ENCODE data around the gene MELTF.

The MELTF gene

GRCh38 chr3:197014024-197014423 is 15.6 kb downstream of the MELTF start:
- Histone ChIP-seq H3F3A (ENCODE audit: low read depth) (no peaks in the 10 kb centered on the region), H3K4me2 (ENCODE audit: low read depth, low read length, poor library complexity, severe bottlenecking) (no peak overlapping the region), H3K27me3 (ENCODE audit: insufficient read depth, low read length, poor library complexity, severe bottlenecking) (no peaks in the 10 kb centered on the region), H3K9me3 (ENCODE audit: insufficient read depth, low read depth, low read length) (no peaks in the 10 kb centered on the region), H3K79me2 (ENCODE audit: insufficient read depth, low read length) (no peaks in the 10 kb centered on the region), H3K36me3 (ENCODE audit: insufficient read depth, low read length) (no peaks in the 10 kb centered on the region), H3K9me2 (replicated peaks; ENCODE audit: low read depth, low read length) (no peaks in the 10 kb centered on the region), H4K20me1 (ENCODE audit: insufficient read depth, low read length, poor library complexity, severe bottlenecking) (no peaks in the 10 kb centered on the region), H3K9ac (ENCODE audit: low read depth, low read length, poor library complexity, severe bottlenecking) (no peak overlapping the region), H3K4me1 (ENCODE audit: insufficient read depth, low read length, poor library complexity, severe bottlenecking) (no peaks in the 10 kb centered on the region), H3K4me3 (ENCODE audit: low read length, poor library complexity, severe bottlenecking) (no peak overlapping the region), H2AFZ (ENCODE audit: low read length) (no peak overlapping the region)
- no peak for TF ChIP-seq EZH2phosphoT487 (IDR thresholded peaks at IDR 0.05; ENCODE audit: borderline replicate concordance)
- no peak for TF ChIP-seq CTCF (conservative IDR thresholded peaks at IDR 0.05; ENCODE audit: low read length)

DNA sequence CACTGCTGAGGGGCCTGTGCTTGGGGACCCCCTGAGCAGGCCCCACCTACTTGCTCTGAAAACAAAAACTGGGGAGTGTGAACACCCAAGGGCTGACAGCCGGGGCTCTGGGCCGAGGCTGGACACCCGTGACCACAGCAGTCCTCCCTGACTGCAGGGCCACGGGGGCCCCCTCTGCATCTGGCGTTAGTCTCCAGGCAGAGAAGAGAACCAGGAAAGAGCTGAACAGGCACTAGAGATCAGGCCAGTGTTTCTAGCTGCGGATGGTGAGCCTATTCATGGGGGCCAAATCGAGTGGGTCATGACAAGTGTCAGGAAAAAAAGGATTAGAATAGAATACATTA is 17.1 kb downstream of the MELTF start:
- H3K9me3 ChIP-seq (ENCODE audit: insufficient read depth, low read depth, low read length) = no peaks in the 10 kb centered on the region
- no peaks in the 10 kb centered on the region for H3K79me2 ChIP-seq (ENCODE audit: insufficient read depth, low read length)
- H3K36me3 ChIP-seq (ENCODE audit: insufficient read depth, low read length) = no peaks in the 10 kb centered on the region
- no peak overlapping the region for H2AFZ ChIP-seq (ENCODE audit: low read length)
- H4K20me1 ChIP-seq (ENCODE audit: insufficient read depth, low read length, poor library complexity, severe bottlenecking) = no peaks in the 10 kb centered on the region
- no peak for TF ChIP-seq CTCF (conservative IDR thresholded peaks at IDR 0.05; ENCODE audit: low read length)
- no peak for TF ChIP-seq EZH2phosphoT487 (IDR thresholded peaks at IDR 0.05; ENCODE audit: borderline replicate concordance)
- no peak overlapping the region for H3K9ac ChIP-seq (ENCODE audit: low read depth, low read length, poor library complexity, severe bottlenecking)
- no peaks in the 10 kb centered on the region for H3K4me1 ChIP-seq (ENCODE audit: insufficient read depth, low read length, poor library complexity, severe bottlenecking)
- no peak overlapping the region for H3K4me2 ChIP-seq (ENCODE audit: low read depth, low read length, poor library complexity, severe bottlenecking)
- no peak overlapping the region for H3K4me3 ChIP-seq (ENCODE audit: low read length, poor library complexity, severe bottlenecking)
- H3K9me2 ChIP-seq (replicated peaks; ENCODE audit: low read depth, low read length) = no peaks in the 10 kb centered on the region
- no peaks in the 10 kb centered on the region for H3K27me3 ChIP-seq (ENCODE audit: insufficient read depth, low read length, poor library complexity, severe bottlenecking)
- no peaks in the 10 kb centered on the region for H3F3A ChIP-seq (ENCODE audit: low read depth)

- no peaks in the 10 kb centered on the region for H3K4me1 ChIP-seq (ENCODE audit: insufficient read depth, low read length, poor library complexity, severe bottlenecking)
- no peaks in the 10 kb centered on the region for H3K9me2 ChIP-seq (replicated peaks; ENCODE audit: low read depth, low read length)
- no peaks in the 10 kb centered on the region for H3K9me3 ChIP-seq (ENCODE audit: insufficient read depth, low read depth, low read length)
- H3K4me2 ChIP-seq (ENCODE audit: low read depth, low read length, poor library complexity, severe bottlenecking) = no peak overlapping the region
- no peaks in the 10 kb centered on the region for H4K20me1 ChIP-seq (ENCODE audit: insufficient read depth, low read length, poor library complexity, severe bottlenecking)
- H3K36me3 ChIP-seq (ENCODE audit: insufficient read depth, low read length) = no peaks in the 10 kb centered on the region
- no peaks in the 10 kb centered on the region for H3F3A ChIP-seq (ENCODE audit: low read depth)
- H2AFZ ChIP-seq (ENCODE audit: low read length) = no peak overlapping the region
- H3K9ac ChIP-seq (ENCODE audit: low read depth, low read length, poor library complexity, severe bottlenecking) = no peak overlapping the region
- H3K27me3 ChIP-seq (ENCODE audit: insufficient read depth, low read length, poor library complexity, severe bottlenecking) = no peaks in the 10 kb centered on the region
- no peaks in the 10 kb centered on the region for H3K79me2 ChIP-seq (ENCODE audit: insufficient read depth, low read length)
- no peak overlapping the region for H3K4me3 ChIP-seq (ENCODE audit: low read length, poor library complexity, severe bottlenecking)
- TF ChIP-seq CTCF (conservative IDR thresholded peaks at IDR 0.05; ENCODE audit: low read length) = no peak
These were observed 17.7 kb downstream of the MELTF start for GRCh38 chr3:197011780-197012539.
